Measurements from ENCODE around the gene INTS13.

DNA sequence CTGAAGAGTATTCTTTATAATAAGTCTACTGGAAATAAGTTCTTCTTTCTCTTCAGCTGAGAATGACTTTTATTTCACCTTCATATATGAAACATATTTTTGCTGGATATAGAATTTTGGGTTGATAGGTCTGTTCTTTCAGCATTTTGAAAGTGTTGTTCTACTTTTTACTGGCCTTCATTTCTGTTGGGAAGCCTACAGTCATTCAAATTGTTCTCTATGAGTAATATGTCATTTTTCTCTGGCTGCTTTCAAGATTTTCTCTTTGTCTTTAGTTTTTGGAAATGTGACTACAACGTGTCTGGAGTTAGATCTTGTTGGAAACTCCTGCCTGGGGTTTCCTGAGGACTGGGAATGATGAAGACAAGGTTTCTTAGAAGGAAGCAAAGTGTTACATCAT is 10.5 kb upstream of the INTS13 start:
- TF ChIP-seq, protein P1, sequence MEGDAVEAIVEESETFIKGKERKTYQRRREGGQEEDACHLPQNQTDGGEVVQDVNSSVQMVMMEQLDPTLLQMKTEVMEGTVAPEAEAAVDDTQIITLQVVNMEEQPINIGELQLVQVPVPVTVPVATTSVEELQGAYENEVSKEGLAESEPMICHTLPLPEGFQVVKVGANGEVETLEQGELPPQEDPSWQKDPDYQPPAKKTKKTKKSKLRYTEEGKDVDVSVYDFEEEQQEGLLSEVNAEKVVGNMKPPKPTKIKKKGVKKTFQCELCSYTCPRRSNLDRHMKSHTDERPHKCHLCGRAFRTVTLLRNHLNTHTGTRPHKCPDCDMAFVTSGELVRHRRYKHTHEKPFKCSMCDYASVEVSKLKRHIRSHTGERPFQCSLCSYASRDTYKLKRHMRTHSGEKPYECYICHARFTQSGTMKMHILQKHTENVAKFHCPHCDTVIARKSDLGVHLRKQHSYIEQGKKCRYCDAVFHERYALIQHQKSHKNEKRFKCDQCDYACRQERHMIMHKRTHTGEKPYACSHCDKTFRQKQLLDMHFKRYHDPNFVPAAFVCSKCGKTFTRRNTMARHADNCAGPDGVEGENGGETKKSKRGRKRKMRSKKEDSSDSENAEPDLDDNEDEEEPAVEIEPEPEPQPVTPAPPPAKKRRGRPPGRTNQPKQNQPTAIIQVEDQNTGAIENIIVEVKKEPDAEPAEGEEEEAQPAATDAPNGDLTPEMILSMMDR (IDR thresholded peaks at IDR 0.05; ENCODE audit: low read depth, low read length, poor library complexity, severe bottlenecking): no peak
- TF ChIP-seq EZH2phosphoT487 (IDR thresholded peaks at IDR 0.05; ENCODE audit: borderline replicate concordance, low read length): no peak
